GM12872 (cell line): ENCODE results near the gene IVD.

ENCODE experiments used
- TF ChIP-seq, protein P1 (sequence below): IDR thresholded peaks from 3 replicates; pipeline ENCODE4 v1.5.1; 2011; ENCODE audit warnings: low read depth, mild to moderate bottlenecking, low read length, moderate library complexity; ENCODE audit not compliant: insufficient read depth

Gene IVD

DNA sequence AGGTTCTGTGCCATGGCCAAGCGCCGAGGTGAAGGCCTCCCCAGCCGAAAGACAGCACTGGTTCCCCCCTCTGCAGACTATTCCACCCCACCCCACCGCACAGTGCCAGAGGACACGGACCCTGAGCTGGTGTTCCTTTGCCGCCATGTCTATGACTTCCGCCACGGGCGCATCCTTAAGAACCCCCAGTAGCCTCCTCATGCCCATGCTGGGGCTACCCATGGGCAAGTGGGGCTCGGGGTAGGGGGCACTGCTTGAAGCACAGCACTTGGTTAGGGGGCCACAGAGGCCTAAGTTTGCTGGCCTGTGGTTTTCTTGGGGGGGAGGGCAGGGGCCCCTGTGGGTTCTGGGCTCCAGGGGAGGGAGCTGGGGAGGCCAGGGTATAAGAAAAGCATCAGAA lies 60.3 kb downstream of the IVD start:
- TF ChIP-seq, protein P1, sequence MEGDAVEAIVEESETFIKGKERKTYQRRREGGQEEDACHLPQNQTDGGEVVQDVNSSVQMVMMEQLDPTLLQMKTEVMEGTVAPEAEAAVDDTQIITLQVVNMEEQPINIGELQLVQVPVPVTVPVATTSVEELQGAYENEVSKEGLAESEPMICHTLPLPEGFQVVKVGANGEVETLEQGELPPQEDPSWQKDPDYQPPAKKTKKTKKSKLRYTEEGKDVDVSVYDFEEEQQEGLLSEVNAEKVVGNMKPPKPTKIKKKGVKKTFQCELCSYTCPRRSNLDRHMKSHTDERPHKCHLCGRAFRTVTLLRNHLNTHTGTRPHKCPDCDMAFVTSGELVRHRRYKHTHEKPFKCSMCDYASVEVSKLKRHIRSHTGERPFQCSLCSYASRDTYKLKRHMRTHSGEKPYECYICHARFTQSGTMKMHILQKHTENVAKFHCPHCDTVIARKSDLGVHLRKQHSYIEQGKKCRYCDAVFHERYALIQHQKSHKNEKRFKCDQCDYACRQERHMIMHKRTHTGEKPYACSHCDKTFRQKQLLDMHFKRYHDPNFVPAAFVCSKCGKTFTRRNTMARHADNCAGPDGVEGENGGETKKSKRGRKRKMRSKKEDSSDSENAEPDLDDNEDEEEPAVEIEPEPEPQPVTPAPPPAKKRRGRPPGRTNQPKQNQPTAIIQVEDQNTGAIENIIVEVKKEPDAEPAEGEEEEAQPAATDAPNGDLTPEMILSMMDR: no peak

DNA sequence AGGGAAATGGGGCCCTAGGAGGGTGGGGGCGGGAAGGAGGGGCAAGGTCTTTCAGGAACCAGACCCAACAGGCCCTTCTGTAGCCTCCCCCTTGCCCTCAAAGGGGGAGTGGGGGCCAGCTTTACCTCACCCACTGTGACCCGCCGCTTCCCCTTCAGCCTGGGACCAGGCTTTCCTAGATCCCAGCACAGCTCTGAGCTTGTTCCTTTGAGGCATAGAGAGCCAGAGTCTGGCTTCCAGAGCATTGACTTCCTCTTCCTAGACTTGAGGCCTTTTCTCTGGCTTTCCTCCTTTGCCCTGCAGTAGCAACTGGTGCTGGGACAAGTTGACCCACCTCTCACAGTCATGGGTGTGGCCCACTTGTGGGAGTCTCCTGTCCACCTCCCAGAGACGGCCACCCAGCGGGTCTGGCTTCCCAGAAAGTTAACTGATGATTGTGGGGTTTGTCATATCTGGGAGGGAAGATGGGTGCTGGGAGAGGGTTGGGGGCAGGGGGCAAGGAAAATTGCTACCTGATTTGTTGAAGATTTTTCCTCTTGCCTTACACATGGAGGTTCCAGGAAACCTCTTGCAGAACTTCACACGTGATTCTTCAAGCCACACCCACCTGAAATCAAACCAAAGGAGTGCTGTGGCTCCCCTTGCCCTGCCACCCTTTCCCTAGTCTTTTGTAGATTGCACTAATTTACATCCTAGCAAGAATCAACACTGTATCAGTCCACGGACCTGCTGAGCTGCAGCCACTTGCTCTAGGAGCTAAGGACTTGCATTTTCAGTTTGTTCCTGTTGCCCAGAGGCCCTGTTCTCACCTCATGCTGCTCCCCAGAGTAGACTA lies 61.0 kb downstream of the IVD start:
- TF ChIP-seq, protein P1: no peak

DNA sequence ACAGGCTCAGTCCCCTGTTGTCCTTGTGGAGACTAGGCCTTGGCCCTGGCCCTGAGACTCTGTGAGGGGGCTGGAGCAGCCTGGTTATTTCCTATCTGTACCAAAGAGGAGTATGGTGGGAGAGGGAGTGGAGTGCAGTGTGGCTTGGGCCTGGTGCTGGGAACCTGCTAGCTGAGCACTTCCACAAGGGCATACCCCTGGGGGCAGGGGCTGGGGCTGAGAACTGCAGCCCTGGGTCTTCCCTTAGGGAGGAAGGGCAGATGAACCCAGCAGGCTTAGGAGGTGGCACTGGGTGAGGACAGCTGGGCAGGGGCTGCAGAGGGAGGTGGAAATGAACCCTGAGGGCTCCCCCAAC lies 61.6 kb downstream of the IVD start:
- TF ChIP-seq, protein P1: no peak

DNA sequence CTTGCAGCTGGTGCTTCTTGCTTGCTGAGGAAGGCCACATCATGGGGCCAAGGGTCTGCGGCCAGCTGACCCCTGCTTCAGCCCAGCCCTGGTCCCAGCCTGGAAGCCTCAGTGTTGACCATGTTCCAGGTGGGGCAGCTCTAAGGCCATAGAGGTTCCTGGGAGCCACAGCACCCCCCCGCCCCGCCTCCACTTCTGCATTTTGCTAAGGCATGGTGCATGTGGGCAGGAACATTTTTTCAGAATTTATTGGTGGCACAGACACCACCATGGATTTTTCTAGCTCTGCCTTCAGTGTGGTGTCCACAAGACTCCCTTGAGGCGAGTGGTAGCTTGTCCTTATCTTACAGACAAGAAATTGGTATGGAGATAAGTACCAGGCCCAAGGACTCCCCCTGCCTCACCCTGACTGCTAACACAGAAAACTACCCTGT lies 63.3 kb downstream of the IVD start:
- TF ChIP-seq, protein P1: no peak

DNA sequence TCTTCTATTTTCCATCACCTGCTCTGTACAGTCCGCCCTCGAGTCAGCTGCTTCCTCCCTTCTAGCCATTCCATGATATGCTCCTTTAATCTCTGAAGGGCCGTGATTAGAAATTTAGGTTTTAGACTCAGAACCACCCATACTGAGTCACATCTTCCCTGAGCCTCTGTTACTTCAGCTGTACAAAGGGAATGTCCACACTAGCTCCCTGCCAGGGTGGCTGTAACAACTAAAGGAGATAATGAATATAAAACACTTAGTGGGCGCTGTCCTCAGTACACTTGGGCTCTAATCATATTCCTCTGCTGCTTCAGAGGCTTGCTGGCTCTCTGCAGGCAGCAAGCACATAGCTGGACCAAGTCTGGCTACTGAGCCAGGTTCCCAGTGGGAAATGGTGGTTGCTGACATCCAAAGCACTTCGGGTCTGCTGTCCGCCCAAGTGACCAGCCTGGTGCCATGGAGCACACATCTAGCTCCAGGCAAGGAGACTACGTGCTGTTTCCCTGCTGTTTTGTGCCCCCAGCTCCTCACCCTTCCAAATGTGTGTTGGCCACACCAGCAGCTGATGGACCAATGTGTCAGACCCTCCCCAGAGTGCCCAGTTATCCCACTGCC lies 64.3 kb downstream of the IVD start:
- TF ChIP-seq, protein P1: no peak

DNA sequence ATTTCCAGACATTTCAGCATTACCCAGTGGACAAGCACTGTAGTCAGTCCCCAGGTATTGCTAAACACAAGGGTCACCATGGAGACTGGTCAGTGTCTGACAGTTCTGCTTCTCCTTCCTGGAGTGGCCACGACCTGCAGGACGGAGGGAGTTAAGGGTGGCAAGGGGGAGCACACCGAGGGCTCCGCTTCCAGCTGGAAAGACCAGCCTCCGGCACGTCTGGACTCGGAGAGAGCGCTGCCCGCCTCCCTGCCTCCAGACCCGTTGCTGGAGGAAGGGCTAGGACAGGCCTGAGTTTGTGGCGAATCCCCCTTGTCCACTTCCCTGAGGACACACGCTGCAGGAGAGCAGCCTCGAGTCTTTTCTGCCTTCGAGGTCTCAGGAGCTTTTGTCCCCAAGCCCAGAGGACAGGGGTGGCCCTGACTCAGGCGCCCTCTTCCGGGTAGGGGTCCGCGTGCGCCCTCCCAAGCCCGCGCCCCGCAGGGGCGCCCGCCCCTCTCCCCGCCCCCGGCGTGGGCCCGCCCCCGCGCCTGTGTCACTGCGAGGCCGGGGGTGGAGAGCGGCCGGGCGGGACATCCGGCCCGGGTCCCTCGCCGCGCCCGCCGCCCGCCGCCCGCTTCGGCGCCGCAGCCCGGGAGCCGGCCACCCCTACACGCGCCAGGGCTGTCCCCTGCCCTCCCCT lies 65.0 kb downstream of the IVD start, which contains the start of gene CHST14:
Gene CHST14, plus strand, starts transcription at position 562 of the 682 bp plus-strand sequence. CDS start 230 bp downstream, outside the sequence.
- TF ChIP-seq, protein P1: peak; percentile 22; the same call in 1 of the 3 replicates
